Keratinocyte (primary cell): ENCODE results near the gene CACNG5. TPM values are rescaled to one million over a fixed set of nuclear protein-coding genes. Genes with fewer than 3 reads are reported as not detected.

Source experiments
- DNase-seq: peaks from one replicate; pipeline ENCODE4 v3.0.0-alpha.2; 2011; ENCODE audit warnings: low read depth, missing footprints, low spot score
- FAIRE-seq: peaks from 2 replicates; lab custom pipeline; 2011; peaks lifted over from hg19 to GRCh38; lab: Jason Lieb, UNC
- H2AFZ ChIP-seq: 2 replicates; pipeline ENCODE4 v1.6.0; 2012; ENCODE audit warnings: low read length, control low read depth, inconsistent platforms; ENCODE audit not compliant: control insufficient read depth
- H3K27ac ChIP-seq: 2 replicates; pipeline ENCODE4 v1.5.1; 2011; ENCODE audit warnings: low read length; ENCODE audit not compliant: control insufficient read depth, insufficient read depth
- H3K27me3 ChIP-seq: 3 replicates; pipeline ENCODE4 v1.6.0; 2011; ENCODE audit warnings: low read length; ENCODE audit not compliant: control insufficient read depth, insufficient read depth; ENCODE audit errors: extremely low read depth
- H3K36me3 ChIP-seq, 2 experiments: 2 replicates in 1 of 2; 3 replicates in 1 of 2; pipeline ENCODE4 v1.5.1; 2011; ENCODE audit warnings: low read length in 2 of 2, mild to moderate bottlenecking in 1 of 2; ENCODE audit not compliant: control insufficient read depth in 2 of 2, insufficient read depth in 2 of 2; ENCODE audit errors: extremely low read depth in 1 of 2
- H3K4me1 ChIP-seq: 3 replicates; pipeline ENCODE4 v1.5.1; 2011; ENCODE audit warnings: low read length; ENCODE audit not compliant: control insufficient read depth, insufficient read depth; ENCODE audit errors: extremely low read depth
- H3K4me2 ChIP-seq: 3 replicates; pipeline ENCODE4 v1.6.0; 2011; ENCODE audit warnings: low read depth, low read length; ENCODE audit not compliant: control insufficient read depth, insufficient read depth; ENCODE audit errors: extremely low read depth
- H3K4me3 ChIP-seq, 3 experiments: fragments of 200-600 bp in 1 of 3; sonication (generic) in 1 of 3; 2 replicates in 2 of 3; 3 replicates in 1 of 3; pipeline ENCODE4 v1.5.1; 2011 to 2016; ENCODE audit warnings: low read length in 3 of 3, mild to moderate bottlenecking in 3 of 3, control low read depth in 2 of 3, inconsistent platforms in 1 of 3, low read depth in 1 of 3, mixed read lengths in 1 of 3, mixed run types in 1 of 3, moderate library complexity in 1 of 3; ENCODE audit not compliant: control insufficient read depth in 2 of 3, insufficient read depth in 2 of 3; ENCODE audit errors: extremely low read depth in 1 of 3
- H3K79me2 ChIP-seq: 2 replicates; pipeline ENCODE4 v1.6.0; 2012; ENCODE audit warnings: low read length; ENCODE audit not compliant: control insufficient read depth, insufficient read depth
- H3K9ac ChIP-seq: 3 replicates; pipeline ENCODE4 v1.6.0; 2011; ENCODE audit warnings: low read length; ENCODE audit not compliant: control insufficient read depth, insufficient read depth; ENCODE audit errors: extremely low read depth
- H3K9me1 ChIP-seq: 3 replicates; pipeline ENCODE4 v1.6.0; 2011; ENCODE audit warnings: low read length; ENCODE audit not compliant: control insufficient read depth, insufficient read depth; ENCODE audit errors: extremely low read depth
- H3K9me3 ChIP-seq: 2 replicates; pipeline ENCODE4 v1.5.1; 2012; ENCODE audit warnings: low read depth, low read length; ENCODE audit not compliant: control insufficient read depth
- H4K20me1 ChIP-seq: 3 replicates; pipeline ENCODE4 v1.6.0; 2011; ENCODE audit warnings: low read length; ENCODE audit not compliant: control insufficient read depth, insufficient read depth; ENCODE audit errors: extremely low read depth
- CTCF ChIP-seq, 3 experiments: IDR thresholded peaks in 1 of 3; conservative IDR thresholded peaks in 1 of 3; optimal IDR thresholded peaks in 1 of 3; 2 replicates in 2 of 3; 3 replicates in 1 of 3; pipeline versions ENCODE3 to v1.5.1; 2011; ENCODE audit warnings: low read length in 3 of 3, mild to moderate bottlenecking in 3 of 3, moderate library complexity in 2 of 3, control low read depth in 1 of 3, inconsistent platforms in 1 of 3; ENCODE audit not compliant: insufficient read depth in 2 of 3; ENCODE audit errors: extremely low read depth in 1 of 3
- EZH2 ChIP-seq: IDR thresholded peaks from one replicate; pipeline ENCODE4 v1.6.1; 2012; ENCODE audit warnings: inconsistent platforms, mild to moderate bottlenecking, low read length, moderate library complexity
- dilution Hi-C: fragments of 300-500 bp; cut with MboI; formaldehyde crosslinking; loops from one replicate; pipeline ENCODE4 v1.7.0; 2020; ENCODE audit warnings: low sequenced_read_pairs; ENCODE audit not compliant: extremely low pct_ligation_motif_present
- polyA plus RNA-seq, 5 experiments: library from polyadenylated mRNA; depleted of rRNA in 3 of 5; stranded (reverse) in 3 of 5; stranded (forward) in 1 of 5; unstranded in 1 of 5; fragments of >200 nt; gene quantifications; 1 replicate in 1 of 5; 2 replicates in 3 of 5; 3 replicates in 1 of 5; pipeline versions ENCODE4 v1.2.1 to v1.2.3, GENCODE V29; 2011 to 2012; ENCODE audit warnings: missing spikeins in 2 of 5, low read depth in 1 of 5, low replicate concordance in 1 of 5

The CACNG5 gene
- polyA plus RNA-seq, 1 donor (not counting 4 experiments of a cell fraction or from before 2014, with no cell fraction given), result not detected

GRCh38 chr17:66793814-66794213 is 41.1 kb upstream of the CACNG5 start:
- H2AFZ ChIP-seq, result no peak overlapping the region
- no peak for FAIRE-seq
- no peak overlapping the region for H3K4me2 ChIP-seq
- dilution Hi-C loops, result no loop called here
- H3K79me2 ChIP-seq, result no peaks in the 10 kb centered on the region
- H3K36me3 ChIP-seq, result no peaks in the 10 kb centered on the region
- DNase-seq, result no peak
- TF ChIP-seq CTCF (optimal IDR thresholded peaks at IDR 0.05 in 1 of 3, IDR thresholded peaks at IDR 0.05 in 1 of 3, conservative IDR thresholded peaks at IDR 0.05 in 1 of 3; ENCODE audit: extremely low read depth in 1 of 3, insufficient read depth in 2 of 3, low read length in 3 of 3) (no peak), EZH2 (no peak)
- H3K4me3 ChIP-seq, result no peak overlapping the region
- no peak overlapping the region for H3K27ac ChIP-seq
- H3K9ac ChIP-seq, result no peak overlapping the region
- H3K9me3 ChIP-seq, result no peaks in the 10 kb centered on the region
- H4K20me1 ChIP-seq, result no peaks in the 10 kb centered on the region
- no peaks in the 10 kb centered on the region for H3K27me3 ChIP-seq
- no peaks in the 10 kb centered on the region for H3K4me1 ChIP-seq
- H3K9me1 ChIP-seq, result no peaks in the 10 kb centered on the region

GRCh38 chr17:66795486-66795885 is 39.4 kb upstream of the CACNG5 start:
- H3K79me2 ChIP-seq, result no peaks in the 10 kb centered on the region

More at GRCh38 chr17:66795486-66795885, 39.4 kb upstream of the CACNG5 start:
- FAIRE-seq, result no peak
- no peak for DNase-seq
- no peak for TF ChIP-seq CTCF (optimal IDR thresholded peaks at IDR 0.05 in 1 of 3, IDR thresholded peaks at IDR 0.05 in 1 of 3, conservative IDR thresholded peaks at IDR 0.05 in 1 of 3; ENCODE audit: extremely low read depth in 1 of 3, insufficient read depth in 2 of 3, low read length in 3 of 3)
- TF ChIP-seq EZH2, result no peak
- Histone ChIP-seq H3K4me2 (no peak overlapping the region), H3K4me3 (no peak overlapping the region), H4K20me1 (no peaks in the 10 kb centered on the region), H2AFZ (no peak overlapping the region), H3K9me1 (no peaks in the 10 kb centered on the region), H3K9me3 (no peaks in the 10 kb centered on the region), H3K27me3 (no peaks in the 10 kb centered on the region), H3K4me1 (no peaks in the 10 kb centered on the region), H3K9ac (no peak overlapping the region), H3K36me3 (no peaks in the 10 kb centered on the region), H3K27ac (no peak overlapping the region)
- dilution Hi-C loops, result no loop called here
